H1 (cell line): ENCODE data around the gene RALGAPA2. TPM values are rescaled to one million over a fixed set of nuclear protein-coding genes. Genes with fewer than 3 reads are reported as not detected.

ENCODE experiments used
- CTCF ChIA-PET: fragments of 300-600 bp; sonication (Branson Sonifier 250); formaldehyde crosslinking; loops from one replicate; lab custom pipeline; 2021; ENCODE audit not compliant: partially characterized antibody; lab: Charles Lee
- POLR2A ChIA-PET: fragments of 300-600 bp; sonication (Branson Sonifier 250); formaldehyde crosslinking; loops from one replicate; lab custom pipeline; 2021; ENCODE audit warnings: inconsistent platforms; ENCODE audit not compliant: partially characterized antibody; lab: Charles Lee
- DNase-seq, 2 experiments: peaks; one replicate each; pipeline versions ENCODE4 v3.0.0 to v3.0.0-alpha.2; 2010 to 2022; ENCODE audit warnings: low spot score in 2 of 2, low read depth in 1 of 2, mixed read lengths in 1 of 2
- FAIRE-seq: peaks from 2 replicates; lab custom pipeline; 2011; peaks lifted over from hg19 to GRCh38; lab: Jason Lieb, UNC
- H2AFZ ChIP-seq: 2 replicates; pipeline ENCODE4 v1.8.1; 2012; ENCODE audit warnings: low read length, inconsistent platforms
- H2AK5ac ChIP-seq: 2 replicates; pipeline ENCODE4 v1.6.1; 2013; ENCODE audit warnings: low read depth, low read length
- H2BK120ac ChIP-seq: replicated peaks from 2 replicates; pipeline ENCODE3; 2013; ENCODE audit warnings: low read depth, low read length, inconsistent platforms
- H2BK12ac ChIP-seq: 2 replicates; pipeline ENCODE4 v1.6.1; 2013; ENCODE audit warnings: low read depth, low read length
- H2BK15ac ChIP-seq: 2 replicates; pipeline ENCODE4 v1.6.1; 2013; ENCODE audit warnings: low read length
- H2BK20ac ChIP-seq: 2 replicates; pipeline ENCODE4 v1.6.1; 2013; ENCODE audit warnings: low read length
- H2BK5ac ChIP-seq: 2 replicates; pipeline ENCODE4 v1.6.1; 2013; ENCODE audit warnings: low read depth, low read length
- H3K14ac ChIP-seq: 2 replicates; pipeline ENCODE4 v1.6.1; 2013; ENCODE audit warnings: inconsistent platforms; ENCODE audit not compliant: insufficient read length
- H3K18ac ChIP-seq: 2 replicates; pipeline ENCODE4 v1.6.1; 2013; ENCODE audit warnings: low read length; ENCODE audit errors: extremely low read depth
- H3K23ac ChIP-seq: 2 replicates; pipeline ENCODE4 v1.6.1; 2013; ENCODE audit warnings: inconsistent platforms; ENCODE audit not compliant: insufficient read length
- H3K23me2 ChIP-seq: 2 replicates; pipeline ENCODE4 v1.6.1; 2013; ENCODE audit warnings: low read depth, low read length
- H3K27ac ChIP-seq: 2 replicates; pipeline ENCODE4 v1.6.1; 2011; ENCODE audit warnings: low read depth, low read length, inconsistent platforms
- H3K27me3 ChIP-seq, 4 experiments: replicated peaks in 1 of 4; 1 replicate in 1 of 4; 2 replicates in 3 of 4; pipeline versions ENCODE4 v1.6.1 to v1.8.1; 2011 to 2013; ENCODE audit warnings: low read length in 3 of 4, mild to moderate bottlenecking in 3 of 4, inconsistent platforms in 2 of 4, mixed read lengths in 2 of 4, moderate library complexity in 1 of 4; ENCODE audit not compliant: control insufficient read depth in 3 of 4, insufficient read depth in 3 of 4; ENCODE audit errors: extremely low read depth in 1 of 4
- H3K36me3 ChIP-seq, 4 experiments: 2 replicates each; pipeline versions ENCODE4 v1.6.1 to v1.8.1; 2011 to 2013; ENCODE audit warnings: mild to moderate bottlenecking in 4 of 4, low read length in 3 of 4, moderate library complexity in 2 of 4, control low read depth in 1 of 4, inconsistent platforms in 1 of 4; ENCODE audit not compliant: insufficient read depth in 4 of 4, control insufficient read depth in 2 of 4
- H3K4ac ChIP-seq: replicated peaks from 2 replicates; pipeline ENCODE3; 2013; ENCODE audit warnings: low read length, low read depth, mixed read lengths, inconsistent platforms; ENCODE audit not compliant: insufficient read length
- H3K4me1 ChIP-seq, 4 experiments: replicated peaks in 1 of 4; 1 replicate in 1 of 4; 2 replicates in 3 of 4; pipeline versions ENCODE4 v1.6.1 to v1.8.1; 2011 to 2013; ENCODE audit warnings: low read length in 3 of 4, inconsistent platforms in 2 of 4, mixed read lengths in 1 of 4; ENCODE audit not compliant: insufficient read depth in 4 of 4, control insufficient read depth in 3 of 4
- H3K4me2 ChIP-seq, 2 experiments: 2 replicates each; pipeline versions ENCODE4 v1.6.1 to v1.8.1; 2011 to 2013; ENCODE audit warnings: low read depth in 2 of 2, low read length in 2 of 2, control low read depth in 1 of 2, inconsistent platforms in 1 of 2, mild to moderate bottlenecking in 1 of 2; ENCODE audit not compliant: insufficient read depth in 1 of 2
- H3K4me3 ChIP-seq, 4 experiments: fragments of 200-600, 300-600 bp in 1 of 4; sonication (generic), shearing (Covaris generic), sonication (Bioruptor Twin) in 1 of 4; 2 replicates each; pipeline versions ENCODE4 v1.5.1 to v1.8.1; 2011 to 2016; ENCODE audit warnings: low read length in 4 of 4, low read depth in 3 of 4, control low read depth in 2 of 4, inconsistent platforms in 2 of 4, mild to moderate bottlenecking in 2 of 4, mixed read lengths in 1 of 4, moderate library complexity in 1 of 4; ENCODE audit not compliant: insufficient read depth in 2 of 4; ENCODE audit errors: extremely low read depth in 1 of 4
- H3K56ac ChIP-seq: replicated peaks from 2 replicates; pipeline ENCODE3; 2013; ENCODE audit warnings: low read depth, mild to moderate bottlenecking, mixed read lengths, low read length, inconsistent platforms; ENCODE audit not compliant: insufficient read length
- H3K79me1 ChIP-seq: 2 replicates; pipeline ENCODE4 v1.6.1; 2013; ENCODE audit warnings: low read depth, low read length, control low read depth
- H3K79me2 ChIP-seq, 2 experiments: 2 replicates each; pipeline versions ENCODE4 v1.6.1 to v1.8.1; 2012 to 2013; ENCODE audit warnings: low read length in 2 of 2, mild to moderate bottlenecking in 2 of 2, inconsistent platforms in 1 of 2; ENCODE audit not compliant: insufficient read depth in 2 of 2, control insufficient read depth in 1 of 2
- H3K9ac ChIP-seq, 4 experiments: replicated peaks in 1 of 4; 1 replicate in 1 of 4; 2 replicates in 3 of 4; pipeline versions ENCODE4 v1.6.1 to v1.8.1; 2011 to 2013; ENCODE audit warnings: low read depth in 3 of 4, low read length in 3 of 4, control low read depth in 2 of 4, mild to moderate bottlenecking in 2 of 4, moderate library complexity in 2 of 4, inconsistent platforms in 1 of 4; ENCODE audit errors: extremely low read depth in 1 of 4
- H3K9me3 ChIP-seq, 2 experiments: 2 replicates each; pipeline versions ENCODE4 v1.6.1 to v1.8.1; 2012 to 2013; ENCODE audit warnings: mild to moderate bottlenecking in 2 of 2, moderate library complexity in 2 of 2, control low read depth in 1 of 2, inconsistent platforms in 1 of 2, low read depth in 1 of 2, low read length in 1 of 2, mixed read lengths in 1 of 2; ENCODE audit not compliant: insufficient read depth in 2 of 2
- H4K20me1 ChIP-seq, 2 experiments: replicated peaks in 1 of 2; 2 replicates each; pipeline versions ENCODE3 to v1.8.1; 2011 to 2013; ENCODE audit warnings: inconsistent platforms in 2 of 2, low read length in 2 of 2, mild to moderate bottlenecking in 1 of 2; ENCODE audit not compliant: insufficient read depth in 2 of 2, control insufficient read depth in 1 of 2
- H4K5ac ChIP-seq: 2 replicates; pipeline ENCODE4 v1.6.1; 2013; ENCODE audit warnings: low read length, low read depth, mixed read lengths, inconsistent platforms; ENCODE audit not compliant: insufficient read length
- H4K8ac ChIP-seq: 2 replicates; pipeline ENCODE4 v1.8.0; 2013; ENCODE audit warnings: mild to moderate bottlenecking, moderate library complexity, low read length, inconsistent platforms; ENCODE audit not compliant: insufficient read depth; ENCODE audit errors: extremely low read depth
- H4K91ac ChIP-seq: replicated peaks from 2 replicates; pipeline ENCODE3; 2013; ENCODE audit warnings: low read length, mixed read lengths, inconsistent platforms; ENCODE audit not compliant: insufficient read length
- CHD1 ChIP-seq: IDR thresholded peaks from 2 replicates; pipeline ENCODE4 v1.6.1; 2012; ENCODE audit warnings: low read depth, low read length, improper control_type of control experiment
- E2F6 ChIP-seq: IDR thresholded peaks from 2 replicates; pipeline ENCODE4 v1.6.1; 2012; ENCODE audit warnings: inconsistent platforms
- EGR1 ChIP-seq: IDR thresholded peaks from 2 replicates; pipeline ENCODE4 v1.6.1; 2011; ENCODE audit warnings: low read depth, low read length, borderline replicate concordance
- EP300 ChIP-seq, 2 experiments: IDR thresholded peaks; 1 replicate in 1 of 2; 2 replicates in 1 of 2; pipeline ENCODE4 v1.6.1; 2011 to 2012; ENCODE audit warnings: low read depth in 2 of 2, low read length in 2 of 2, mild to moderate bottlenecking in 2 of 2, borderline replicate concordance in 1 of 2, inconsistent platforms in 1 of 2, moderate library complexity in 1 of 2
- FOSL1 ChIP-seq: IDR thresholded peaks from 2 replicates; pipeline ENCODE4 v1.6.1; 2011; ENCODE audit warnings: mild to moderate bottlenecking, low read depth, low read length, moderate library complexity; ENCODE audit not compliant: insufficient read depth
- HDAC2 ChIP-seq, 2 experiments: fragments of 300-600 bp in 1 of 2; sonication (generic) in 1 of 2; IDR thresholded peaks; 2 replicates each; pipeline ENCODE4 v1.6.1; 2011 to 2012; ENCODE audit warnings: low read depth in 2 of 2, low read length in 2 of 2, mild to moderate bottlenecking in 2 of 2, moderate library complexity in 2 of 2, borderline replicate concordance in 1 of 2, inconsistent platforms in 1 of 2
- KDM4A ChIP-seq: IDR thresholded peaks from one replicate; pipeline ENCODE4 v1.7.1; 2012; ENCODE audit warnings: low read depth, mild to moderate bottlenecking, moderate library complexity, low read length, inconsistent platforms; ENCODE audit not compliant: severe bottlenecking
- SIRT6 ChIP-seq: IDR thresholded peaks from one replicate; pipeline ENCODE4 v1.7.1; 2012; ENCODE audit warnings: low read length, inconsistent platforms
- TCF12 ChIP-seq: IDR thresholded peaks from 2 replicates; pipeline ENCODE4 v1.6.1; 2011; ENCODE audit warnings: low read depth, mild to moderate bottlenecking, low read length
- USF2 ChIP-seq: IDR thresholded peaks from 2 replicates; pipeline ENCODE4 v1.6.1; 2011; ENCODE audit warnings: low read length, improper control_type of control experiment
- polyA plus RNA-seq, 7 experiments: library from polyadenylated mRNA; depleted of rRNA in 3 of 7; stranded (reverse) in 5 of 7; unstranded in 2 of 7; fragments of >200 nt in 5 of 7; fragments of 200-250 nt in 2 of 7; gene quantifications; 1 replicate in 5 of 7; 2 replicates in 1 of 7; 4 replicates in 1 of 7; pipeline versions ENCODE4 v1.2.1 to v1.2.3, GENCODE V29; 2011 to 2013; ENCODE audit warnings: missing spikeins in 2 of 7, mixed read lengths in 2 of 7
- total RNA-seq: library from RNA; stranded (reverse); fragmentation: NEBNext Ultra II Directional; extraction: Animal tissue kit (Norgen Biotek cat#: 25700); gene quantifications from 2 replicates; pipeline ENCODE4 v1.2.1, GENCODE V29; 2021
- TF ChIP-seq, protein P1 (sequence below): IDR thresholded peaks from 2 replicates; pipeline ENCODE4 v1.6.1; 2012; ENCODE audit warnings: low read length, inconsistent platforms

The RALGAPA2 gene
- total and polyA plus RNA-seq, 2 of the 8 experiments (the other 6 are each of a cell fraction or from before 2014, with no cell fraction given) = 5.1 to 25.5 TPM

DNA sequence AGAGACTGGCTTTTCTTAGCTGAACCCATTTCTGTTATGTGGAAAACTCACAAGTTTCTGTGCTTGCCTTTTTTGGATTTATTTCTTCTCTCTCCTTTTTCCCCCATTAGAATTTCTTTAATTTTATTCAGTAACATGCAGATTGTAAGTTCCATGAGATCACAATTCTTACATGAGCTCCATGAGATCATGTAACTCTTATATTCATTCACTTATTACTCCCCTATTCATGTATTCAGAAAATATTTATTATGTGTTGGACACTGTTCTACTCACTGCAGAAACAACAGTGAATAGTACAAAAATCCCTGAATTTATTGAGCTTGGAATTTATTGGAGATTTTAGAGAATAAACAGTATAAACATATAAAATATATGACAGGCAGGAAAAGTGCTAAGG lies 238.8 kb downstream of the RALGAPA2 start:
- no peaks in the 10 kb centered on the region for H3K36me3 ChIP-seq
- no peaks in the 10 kb centered on the region for H3K79me2 ChIP-seq
- H3K18ac ChIP-seq = no peak overlapping the region
- DNase-seq = no peak
- no peak overlapping the region for H2BK5ac ChIP-seq
- ChIA-PET POLR2A (no interaction called here), CTCF (interaction anchor here (0.9 to 4.2 kb wide), 6 partner anchors 9 to 121 kb away, joined by 3 to 26 read pairs (median 4); no protein-coding TSS in a partner anchor)
- H3K23ac ChIP-seq = no peak overlapping the region
- no peak overlapping the region for H3K4ac ChIP-seq
- H4K5ac ChIP-seq = no peak overlapping the region
- peaks cover 0 to 3% (median 2%) of the 10 kb centered on the region in 4 experiments; a peak in 4 of 7 replicates for H3K4me1 ChIP-seq
- H2BK120ac ChIP-seq = no peak overlapping the region
- H2BK15ac ChIP-seq = no peak overlapping the region
- H4K20me1 ChIP-seq = no peaks in the 10 kb centered on the region
- no peak overlapping the region for H3K4me3 ChIP-seq
- H3K27ac ChIP-seq = no peak overlapping the region
- H4K8ac ChIP-seq = no peak overlapping the region
- H3K4me2 ChIP-seq = no peak overlapping the region
- no peaks in the 10 kb centered on the region for H3K9me3 ChIP-seq
- no peak overlapping the region for H4K91ac ChIP-seq
- H2AFZ ChIP-seq = no peak overlapping the region
- no peaks in the 10 kb centered on the region for H3K27me3 ChIP-seq
- no peak overlapping the region for H2BK20ac ChIP-seq
- no peaks in the 10 kb centered on the region; the same call in 1 of the 2 replicates for H3K23me2 ChIP-seq
- no peak overlapping the region for H3K14ac ChIP-seq
- no peak for FAIRE-seq
- no peak overlapping the region for H2BK12ac ChIP-seq
- H3K9ac ChIP-seq = no peak overlapping the region
- no peak overlapping the region for H3K56ac ChIP-seq
- H2AK5ac ChIP-seq = no peak overlapping the region
- H3K79me1 ChIP-seq = no peaks in the 10 kb centered on the region
- TF ChIP-seq EP300 (IDR thresholded peaks at IDR 0.05; ENCODE audit: borderline replicate concordance in 1 of 2, low read depth in 2 of 2, low read length in 2 of 2) (no peak), USF2 (no peak), EGR1 (no peak), E2F6 (no peak), FOSL1 (no peak), KDM4A (no peak), HDAC2 (IDR thresholded peaks at IDR 0.05; ENCODE audit: borderline replicate concordance in 1 of 2, low read depth in 2 of 2, low read length in 2 of 2) (no peak), SIRT6 (no peak), TCF12 (no peak), CHD1 (no peak)
- TF ChIP-seq, protein P1, sequence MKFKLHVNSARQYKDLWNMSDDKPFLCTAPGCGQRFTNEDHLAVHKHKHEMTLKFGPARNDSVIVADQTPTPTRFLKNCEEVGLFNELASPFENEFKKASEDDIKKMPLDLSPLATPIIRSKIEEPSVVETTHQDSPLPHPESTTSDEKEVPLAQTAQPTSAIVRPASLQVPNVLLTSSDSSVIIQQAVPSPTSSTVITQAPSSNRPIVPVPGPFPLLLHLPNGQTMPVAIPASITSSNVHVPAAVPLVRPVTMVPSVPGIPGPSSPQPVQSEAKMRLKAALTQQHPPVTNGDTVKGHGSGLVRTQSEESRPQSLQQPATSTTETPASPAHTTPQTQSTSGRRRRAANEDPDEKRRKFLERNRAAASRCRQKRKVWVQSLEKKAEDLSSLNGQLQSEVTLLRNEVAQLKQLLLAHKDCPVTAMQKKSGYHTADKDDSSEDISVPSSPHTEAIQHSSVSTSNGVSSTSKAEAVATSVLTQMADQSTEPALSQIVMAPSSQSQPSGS = no peak
